Body of pancreas (tissue), 4 donors: ENCODE results near the gene SERPINA12.

Source experiments
- POLR2A ChIP-seq, 3 donors: fragments of 450-650 bp; IDR thresholded peaks; one replicate each; pipeline ENCODE4 v1.6.1; 2016; ENCODE audit warnings: antibody characterized with exemption in 3 of 3, mild to moderate bottlenecking in 2 of 3
- TF ChIP-seq, protein P1 (sequence below), 7 experiments: fragments of 450-650 bp in 4 of 7; fragments of 200-600 bp in 3 of 7; sonication (generic) in 3 of 7; IDR thresholded peaks; one replicate each; pipeline ENCODE4 v1.5.1; 2016 to 2019; ENCODE audit warnings: antibody characterized with exemption in 7 of 7

DNA sequence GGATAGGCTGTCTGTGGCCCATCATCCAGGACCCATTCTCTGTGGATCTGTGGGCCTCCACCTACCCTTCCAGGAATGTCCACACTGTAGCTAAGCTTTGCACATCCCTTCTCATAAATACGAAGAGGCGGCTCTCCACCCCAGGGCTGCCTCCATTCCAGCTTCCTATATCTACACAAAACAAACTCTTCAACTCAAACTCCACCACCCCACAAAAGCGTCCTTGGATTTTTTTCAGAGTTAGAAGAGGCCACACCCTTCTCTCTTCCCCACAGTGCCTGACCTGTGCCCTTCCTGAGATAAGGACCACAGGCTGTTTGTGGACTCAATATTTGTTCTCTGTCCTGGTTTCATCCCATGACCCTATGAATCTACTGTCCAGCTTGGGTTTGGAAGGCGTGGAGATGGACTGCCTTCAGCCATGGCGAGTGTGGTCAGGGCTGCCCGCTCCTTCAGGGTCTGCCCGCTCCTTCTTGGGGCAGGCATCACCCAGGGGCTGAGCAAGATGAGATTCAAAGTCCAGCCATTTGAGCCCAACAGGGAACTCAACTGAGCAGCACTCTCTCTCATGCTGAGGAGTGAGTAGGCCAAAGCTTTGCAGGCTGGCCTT, 13.0 kb upstream of the SERPINA12 start:
- TF ChIP-seq POLR2A (IDR thresholded peaks at IDR 0.05) = no peak
- TF ChIP-seq, protein P1, sequence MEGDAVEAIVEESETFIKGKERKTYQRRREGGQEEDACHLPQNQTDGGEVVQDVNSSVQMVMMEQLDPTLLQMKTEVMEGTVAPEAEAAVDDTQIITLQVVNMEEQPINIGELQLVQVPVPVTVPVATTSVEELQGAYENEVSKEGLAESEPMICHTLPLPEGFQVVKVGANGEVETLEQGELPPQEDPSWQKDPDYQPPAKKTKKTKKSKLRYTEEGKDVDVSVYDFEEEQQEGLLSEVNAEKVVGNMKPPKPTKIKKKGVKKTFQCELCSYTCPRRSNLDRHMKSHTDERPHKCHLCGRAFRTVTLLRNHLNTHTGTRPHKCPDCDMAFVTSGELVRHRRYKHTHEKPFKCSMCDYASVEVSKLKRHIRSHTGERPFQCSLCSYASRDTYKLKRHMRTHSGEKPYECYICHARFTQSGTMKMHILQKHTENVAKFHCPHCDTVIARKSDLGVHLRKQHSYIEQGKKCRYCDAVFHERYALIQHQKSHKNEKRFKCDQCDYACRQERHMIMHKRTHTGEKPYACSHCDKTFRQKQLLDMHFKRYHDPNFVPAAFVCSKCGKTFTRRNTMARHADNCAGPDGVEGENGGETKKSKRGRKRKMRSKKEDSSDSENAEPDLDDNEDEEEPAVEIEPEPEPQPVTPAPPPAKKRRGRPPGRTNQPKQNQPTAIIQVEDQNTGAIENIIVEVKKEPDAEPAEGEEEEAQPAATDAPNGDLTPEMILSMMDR (IDR thresholded peaks at IDR 0.05) = no peak
